Astrocyte of the cerebellum (primary cell): ENCODE results near the gene TLR9.

ENCODE experiments used
- DNase-seq: peaks from one replicate; pipeline ENCODE4 v3.0.0-alpha.2; 2011; ENCODE audit warnings: low read depth
- H3K4me3 ChIP-seq: 2 replicates; pipeline ENCODE4 v1.5.1; 2011; ENCODE audit warnings: mild to moderate bottlenecking, low read depth, low read length, moderate library complexity
- in situ Hi-C: cut with HindIII; loops from 2 replicates; pipeline ENCODE4 v1.10.0; 2017; ENCODE audit warnings: low sequenced_read_pairs
- TF ChIP-seq, protein P1 (sequence below): IDR thresholded peaks from 2 replicates; pipeline ENCODE4 v1.5.1; 2012; ENCODE audit warnings: low read length, low read depth, moderate library complexity, mild to moderate bottlenecking; ENCODE audit errors: missing control alignments

The TLR9 gene

DNA sequence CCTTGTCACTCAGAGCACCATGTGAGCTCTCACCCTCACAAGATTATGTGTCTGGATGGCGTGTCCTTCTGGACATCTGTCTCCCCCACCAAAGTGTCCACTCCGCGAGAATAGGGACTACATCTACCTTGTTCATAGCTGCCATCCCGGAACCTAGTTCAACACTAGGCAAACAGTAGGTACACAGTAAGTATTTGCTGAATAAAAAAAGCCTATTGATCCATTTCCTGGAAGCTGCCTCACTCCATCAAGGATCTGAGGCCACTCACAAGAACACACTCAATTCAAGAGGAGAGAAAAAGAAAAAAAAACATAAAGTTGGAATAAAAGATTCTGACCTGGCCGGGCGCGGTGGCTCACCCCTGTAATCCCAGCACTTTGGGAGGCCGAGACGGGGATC is 38.7 kb downstream of the TLR9 start:
- no peak overlapping the region for H3K4me3 ChIP-seq
- in situ Hi-C loops, result no loop called here
- no peak for DNase-seq
- TF ChIP-seq, protein P1, sequence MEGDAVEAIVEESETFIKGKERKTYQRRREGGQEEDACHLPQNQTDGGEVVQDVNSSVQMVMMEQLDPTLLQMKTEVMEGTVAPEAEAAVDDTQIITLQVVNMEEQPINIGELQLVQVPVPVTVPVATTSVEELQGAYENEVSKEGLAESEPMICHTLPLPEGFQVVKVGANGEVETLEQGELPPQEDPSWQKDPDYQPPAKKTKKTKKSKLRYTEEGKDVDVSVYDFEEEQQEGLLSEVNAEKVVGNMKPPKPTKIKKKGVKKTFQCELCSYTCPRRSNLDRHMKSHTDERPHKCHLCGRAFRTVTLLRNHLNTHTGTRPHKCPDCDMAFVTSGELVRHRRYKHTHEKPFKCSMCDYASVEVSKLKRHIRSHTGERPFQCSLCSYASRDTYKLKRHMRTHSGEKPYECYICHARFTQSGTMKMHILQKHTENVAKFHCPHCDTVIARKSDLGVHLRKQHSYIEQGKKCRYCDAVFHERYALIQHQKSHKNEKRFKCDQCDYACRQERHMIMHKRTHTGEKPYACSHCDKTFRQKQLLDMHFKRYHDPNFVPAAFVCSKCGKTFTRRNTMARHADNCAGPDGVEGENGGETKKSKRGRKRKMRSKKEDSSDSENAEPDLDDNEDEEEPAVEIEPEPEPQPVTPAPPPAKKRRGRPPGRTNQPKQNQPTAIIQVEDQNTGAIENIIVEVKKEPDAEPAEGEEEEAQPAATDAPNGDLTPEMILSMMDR, result no peak

DNA sequence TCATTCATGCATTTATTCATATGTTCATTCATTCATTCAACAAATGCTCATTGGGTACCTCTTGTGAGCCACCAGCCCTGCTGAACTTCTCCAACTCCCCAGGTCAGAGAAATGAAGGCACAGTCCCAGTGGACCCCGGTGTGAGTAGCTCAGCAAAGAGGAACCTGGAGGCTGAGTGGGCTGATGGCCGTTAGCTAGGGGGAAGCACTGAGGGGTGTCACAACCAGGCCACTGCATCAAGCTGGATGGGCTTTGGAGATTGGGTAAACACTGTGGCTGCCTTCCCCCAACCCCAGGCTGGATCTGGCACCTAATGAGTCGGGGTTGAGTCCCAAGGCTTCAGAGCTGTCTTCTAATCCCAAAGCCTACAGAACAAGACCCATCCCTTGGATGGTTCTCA is 39.6 kb downstream of the TLR9 start:
- in situ Hi-C loops, result no loop called here
- TF ChIP-seq, protein P1, result no peak
- no peak overlapping the region for H3K4me3 ChIP-seq
- DNase-seq, result no peak

DNA sequence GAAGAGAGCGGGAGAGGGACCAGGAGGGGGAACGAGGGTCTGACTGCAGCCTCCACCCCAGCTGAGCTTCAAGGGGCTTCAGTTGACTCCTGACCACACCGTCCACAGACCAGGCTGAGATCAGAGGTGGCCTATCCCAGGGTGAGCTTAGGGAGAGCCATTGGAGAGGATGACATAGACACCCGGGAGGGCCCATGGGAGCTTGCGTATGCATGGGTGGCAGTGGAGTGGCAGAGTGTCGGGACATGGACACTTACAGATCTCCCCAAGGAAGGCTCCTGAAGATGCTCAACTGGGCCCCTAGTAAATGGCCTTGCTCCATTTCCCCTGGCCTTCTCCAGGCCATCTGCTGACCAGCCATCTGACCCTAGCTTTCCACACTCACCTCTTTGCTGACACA is 40.1 kb downstream of the TLR9 start:
- no peak for DNase-seq

DNA sequence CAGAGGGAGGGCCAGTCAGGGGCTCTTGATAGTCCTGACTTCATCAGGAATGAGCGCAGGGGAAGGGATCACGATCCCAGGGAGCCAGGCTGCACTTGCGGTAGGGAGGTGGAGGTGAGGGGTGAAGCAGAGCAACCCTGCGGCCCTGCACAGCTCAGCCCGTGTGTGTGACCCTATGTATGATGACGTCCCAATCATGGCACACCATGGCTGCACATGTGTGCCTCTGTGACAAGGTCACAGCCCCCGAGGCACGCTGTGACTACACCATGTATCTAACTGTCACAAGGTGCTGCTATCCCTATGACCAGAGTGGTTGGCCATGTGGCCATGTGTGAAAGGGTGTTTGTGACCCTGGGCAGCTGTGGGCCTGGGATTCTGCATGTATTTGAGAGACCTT is 40.8 kb downstream of the TLR9 start:
- in situ Hi-C loops, result loop anchor here (5.0 kb wide), 1 partner anchor 38 kb away; no protein-coding TSS in a partner anchor
- TF ChIP-seq, protein P1, result no peak
- no peak for DNase-seq
- H3K4me3 ChIP-seq, result no peak overlapping the region

More for the DNA sequence above, 40.1 kb downstream of the TLR9 start:
- TF ChIP-seq, protein P1, result no peak
- in situ Hi-C loops, result no loop called here
- H3K4me3 ChIP-seq, result no peak overlapping the region

GRCh38 chr3:52183786-52184445 is 41.5 kb downstream of the TLR9 start:
- in situ Hi-C loops, result loop anchor here (5.0 kb wide), 1 partner anchor 38 kb away; no protein-coding TSS in a partner anchor

DNA sequence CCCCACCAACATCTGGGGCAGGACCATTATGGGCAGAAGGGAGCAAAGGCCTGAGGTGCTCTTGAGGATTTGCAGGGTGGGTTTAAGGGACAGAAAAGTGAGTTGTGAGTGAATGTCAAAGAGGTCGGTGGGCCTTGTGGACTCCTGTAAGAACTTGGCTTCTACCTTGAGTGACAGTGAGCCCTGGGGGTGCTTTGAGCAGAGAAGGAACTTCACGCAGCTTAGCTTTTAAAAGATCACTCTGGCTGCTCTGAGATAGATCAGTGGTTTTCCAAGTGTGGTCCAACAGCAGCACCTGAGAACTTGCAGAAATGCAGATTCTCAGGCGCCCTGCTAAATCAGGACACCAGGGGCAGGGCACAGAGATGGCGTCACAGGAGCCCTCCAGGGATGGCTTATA is 42.8 kb downstream of the TLR9 start:
- TF ChIP-seq, protein P1, result no peak
- H3K4me3 ChIP-seq, result no peak overlapping the region
- in situ Hi-C loops, result loop anchor here (5.0 kb wide), 1 partner anchor 40 kb away; no protein-coding TSS in a partner anchor
- no peak for DNase-seq

More at GRCh38 chr3:52183786-52184445, 41.5 kb downstream of the TLR9 start:
- TF ChIP-seq, protein P1, result no peak
- no peak for DNase-seq
- H3K4me3 ChIP-seq, result no peak overlapping the region
